Smooth muscle cell (in vitro differentiated cells): Measurements from ENCODE around the gene UROC1. TPM values are rescaled to one million over a fixed set of nuclear protein-coding genes. Genes with fewer than 3 reads are reported as not detected.

Experiments
- DNase-seq: peaks from one replicate; lab custom pipeline; 2025; ENCODE audit not compliant: unreplicated experiment; lab: John Stamatoyannopoulos, UW
- H2AFZ ChIP-seq: fragments of 200-600 bp; sonication (generic); 2 replicates; pipeline ENCODE4 v1.6.0; 2016; ENCODE audit warnings: antibody characterized with exemption, low read depth, mild to moderate bottlenecking
- H3F3A ChIP-seq: fragments of 200-600 bp; sonication (generic); 2 replicates; pipeline ENCODE4 v1.6.0; 2017; ENCODE audit warnings: antibody characterized with exemption, low read depth
- H3K27ac ChIP-seq: fragments of 200-600 bp; sonication (generic); 2 replicates; pipeline ENCODE4 v1.5.1; 2016; ENCODE audit warnings: low read depth, mild to moderate bottlenecking
- H3K27me3 ChIP-seq: fragments of 200-600 bp; sonication (generic); 2 replicates; pipeline ENCODE4 v1.6.1; 2016; ENCODE audit warnings: low read depth, mild to moderate bottlenecking
- H3K36me3 ChIP-seq: fragments of 200-600 bp; sonication (generic); 2 replicates; pipeline ENCODE4 v1.5.1; 2016; ENCODE audit warnings: low read depth
- H3K4me1 ChIP-seq: fragments of 200-600 bp; sonication (generic); 2 replicates; pipeline ENCODE4 v1.5.1; 2016; ENCODE audit warnings: low read depth
- H3K4me2 ChIP-seq: fragments of 200-600 bp; sonication (generic); 2 replicates; pipeline ENCODE4 v1.6.0; 2016; ENCODE audit warnings: mild to moderate bottlenecking
- H3K4me3 ChIP-seq: fragments of 200-600 bp; sonication (generic); 2 replicates; pipeline ENCODE4 v1.5.1; 2016; ENCODE audit warnings: mild to moderate bottlenecking
- H3K79me2 ChIP-seq: fragments of 200-600 bp; sonication (generic); 2 replicates; pipeline ENCODE4 v1.6.0; 2016; ENCODE audit warnings: low read depth, mild to moderate bottlenecking
- H3K9ac ChIP-seq: fragments of 200-600 bp; sonication (generic); 2 replicates; pipeline ENCODE4 v1.6.0; 2016; ENCODE audit warnings: low read depth
- H3K9me3 ChIP-seq: fragments of 200-600 bp; sonication (generic); replicated peaks from 2 replicates; pipeline ENCODE4 v1.5.1; 2016; ENCODE audit warnings: low read depth
- H4K20me1 ChIP-seq: fragments of 200-600 bp; sonication (generic); 2 replicates; pipeline ENCODE4 v1.6.0; 2016; ENCODE audit warnings: low read depth
- WGBS: methylation state at CpG from one replicate; pipeline ENCODE4 v1.1.7; 2016; ENCODE audit warnings: low lambda C conversion rate; 5-methylcytosine and 5-hydroxymethylcytosine counted together
- polyA plus RNA-seq: library from polyadenylated mRNA; unstranded; fragments of >200 nt; fragmentation: Nextera tagmentation; extraction: Ambion mirVana; gene quantifications from 2 replicates; pipeline ENCODE4 v1.2.1, GENCODE V29; 2016
- total RNA-seq: library from RNA; depleted of rRNA; stranded (reverse); fragments of >200 nt; gene quantifications from 2 replicates; pipeline ENCODE4 v1.2.3, GENCODE V29; 2014
- TF ChIP-seq, protein P1 (sequence below): fragments of 200-600 bp; sonication (generic); IDR thresholded peaks from 2 replicates; pipeline ENCODE4 v1.5.1; 2017; ENCODE audit warnings: borderline replicate concordance, mild to moderate bottlenecking, antibody characterized with exemption; ENCODE audit not compliant: insufficient read depth, poor library complexity, severe bottlenecking

The UROC1 gene
- total and polyA plus RNA-seq, 2 experiments from 2014 or later, result not detected

DNA sequence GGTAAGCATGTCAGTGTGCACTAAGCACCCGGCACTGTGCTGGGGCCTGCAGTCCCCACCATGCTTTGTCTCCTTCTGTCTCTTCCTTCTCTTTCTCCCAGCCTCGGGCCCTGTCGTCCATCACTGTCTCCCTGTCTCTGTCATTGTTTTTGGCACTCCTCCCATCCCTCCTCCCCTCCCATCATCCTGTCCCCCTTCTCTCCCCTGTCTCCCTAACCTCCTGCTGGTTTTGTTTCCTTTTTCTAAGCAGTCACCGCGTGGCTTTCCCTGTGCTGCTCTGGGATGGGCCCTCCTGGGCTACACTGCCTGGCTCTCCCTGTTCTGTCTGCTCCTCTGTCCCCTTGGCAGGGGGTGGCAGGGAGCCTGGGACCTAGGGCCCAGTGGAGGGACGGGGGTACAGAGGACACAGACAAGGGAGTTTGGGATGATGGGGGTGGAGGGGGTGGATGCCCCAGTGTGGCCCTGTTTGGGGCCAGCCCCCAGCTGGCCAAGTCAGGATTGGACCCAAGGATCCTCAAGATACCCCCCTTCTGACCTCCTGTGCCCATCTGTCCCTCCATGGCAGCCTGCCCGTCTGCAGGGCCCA lies 12.1 kb upstream of the UROC1 start:
- no peak overlapping the region for H3K9ac ChIP-seq
- H3F3A ChIP-seq, result no peaks in the 10 kb centered on the region
- no peak overlapping the region for H3K4me2 ChIP-seq
- TF ChIP-seq, protein P1, sequence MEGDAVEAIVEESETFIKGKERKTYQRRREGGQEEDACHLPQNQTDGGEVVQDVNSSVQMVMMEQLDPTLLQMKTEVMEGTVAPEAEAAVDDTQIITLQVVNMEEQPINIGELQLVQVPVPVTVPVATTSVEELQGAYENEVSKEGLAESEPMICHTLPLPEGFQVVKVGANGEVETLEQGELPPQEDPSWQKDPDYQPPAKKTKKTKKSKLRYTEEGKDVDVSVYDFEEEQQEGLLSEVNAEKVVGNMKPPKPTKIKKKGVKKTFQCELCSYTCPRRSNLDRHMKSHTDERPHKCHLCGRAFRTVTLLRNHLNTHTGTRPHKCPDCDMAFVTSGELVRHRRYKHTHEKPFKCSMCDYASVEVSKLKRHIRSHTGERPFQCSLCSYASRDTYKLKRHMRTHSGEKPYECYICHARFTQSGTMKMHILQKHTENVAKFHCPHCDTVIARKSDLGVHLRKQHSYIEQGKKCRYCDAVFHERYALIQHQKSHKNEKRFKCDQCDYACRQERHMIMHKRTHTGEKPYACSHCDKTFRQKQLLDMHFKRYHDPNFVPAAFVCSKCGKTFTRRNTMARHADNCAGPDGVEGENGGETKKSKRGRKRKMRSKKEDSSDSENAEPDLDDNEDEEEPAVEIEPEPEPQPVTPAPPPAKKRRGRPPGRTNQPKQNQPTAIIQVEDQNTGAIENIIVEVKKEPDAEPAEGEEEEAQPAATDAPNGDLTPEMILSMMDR, result no peak
- no peak overlapping the region for H3K4me3 ChIP-seq
- 84% methylated on average over 6 of the region's 7 CpGs for WGBS
- H3K36me3 ChIP-seq, result no peaks in the 10 kb centered on the region
- H2AFZ ChIP-seq, result no peak overlapping the region
- H3K27me3 ChIP-seq, result peaks cover 30% of the 10 kb centered on the region
- no peaks in the 10 kb centered on the region for H3K4me1 ChIP-seq
- H3K79me2 ChIP-seq, result no peaks in the 10 kb centered on the region
- no peak overlapping the region for H3K27ac ChIP-seq
- no peaks in the 10 kb centered on the region for H3K9me3 ChIP-seq
- no peaks in the 10 kb centered on the region for H4K20me1 ChIP-seq
- no peak for DNase-seq

DNA sequence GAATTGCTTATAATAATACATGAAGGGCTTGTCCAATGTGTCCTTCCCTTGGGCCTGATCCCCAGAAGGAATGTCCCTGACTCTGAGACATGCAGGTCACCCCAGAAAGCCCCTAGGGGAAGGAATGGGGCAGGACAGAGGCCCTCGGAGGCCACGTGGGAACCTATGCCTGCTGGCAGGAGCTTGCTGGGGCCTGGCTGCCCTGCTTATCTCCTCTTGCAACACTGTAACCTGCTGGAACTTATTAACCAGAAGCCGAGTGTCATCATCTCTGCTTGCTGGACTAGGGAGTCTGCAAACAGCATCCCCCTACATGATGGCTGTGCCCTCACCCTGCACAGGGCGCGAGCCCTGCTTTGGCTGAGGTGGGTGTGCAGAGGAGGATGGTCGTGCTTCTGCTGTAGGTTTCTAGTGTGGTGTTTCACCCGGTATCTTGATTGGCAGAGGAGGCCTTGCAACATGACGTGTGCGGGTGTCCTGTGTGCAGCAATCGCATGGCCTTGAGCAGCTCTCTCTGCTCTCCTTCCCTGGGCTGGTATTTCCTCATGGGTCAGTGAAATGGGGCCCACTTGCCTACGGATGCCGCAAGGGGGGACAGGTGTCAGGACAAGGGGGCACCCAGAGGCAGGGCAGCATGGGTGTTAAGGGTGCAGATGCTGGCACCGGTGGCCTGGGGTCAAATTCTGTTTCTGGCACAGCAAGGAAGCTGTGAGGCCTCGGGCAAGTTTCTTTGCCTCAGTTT lies 11.4 kb upstream of the UROC1 start:
- H3K27me3 ChIP-seq, result peaks cover 29% of the 10 kb centered on the region
- H3K27ac ChIP-seq, result no peak overlapping the region
- H2AFZ ChIP-seq, result no peak overlapping the region
- H3K9ac ChIP-seq, result no peak overlapping the region
- DNase-seq, result peak; percentile 23
- no peak overlapping the region for H3K4me2 ChIP-seq
- no peaks in the 10 kb centered on the region for H3K4me1 ChIP-seq
- no peaks in the 10 kb centered on the region for H3K9me3 ChIP-seq
- H3K79me2 ChIP-seq, result no peaks in the 10 kb centered on the region
- no peaks in the 10 kb centered on the region for H4K20me1 ChIP-seq
- H3K4me3 ChIP-seq, result no peak overlapping the region
- TF ChIP-seq, protein P1, result peak; percentile 39
- H3K36me3 ChIP-seq, result no peaks in the 10 kb centered on the region
- 60% methylated on average over 14 of the region's 14 CpGs for WGBS
- no peaks in the 10 kb centered on the region for H3F3A ChIP-seq

DNA sequence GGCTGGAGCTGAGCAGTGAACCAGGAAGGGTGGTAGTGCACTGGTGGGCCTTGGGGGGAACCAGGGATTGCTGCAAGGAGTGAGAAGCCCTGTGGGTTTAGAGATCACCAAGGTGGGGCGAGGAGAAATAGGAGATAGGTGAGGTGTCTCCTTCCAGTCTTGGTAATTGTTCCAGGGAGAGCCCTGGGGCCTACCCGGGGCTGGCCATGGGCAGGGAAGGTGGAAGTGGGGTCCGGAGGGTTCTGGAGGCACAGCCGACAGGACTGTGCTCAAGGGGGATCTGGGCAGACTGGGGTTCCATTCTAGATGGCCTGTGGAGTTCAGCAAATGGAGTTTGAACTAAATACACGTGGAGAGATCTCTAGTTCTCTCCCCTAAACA lies 10.8 kb upstream of the UROC1 start:
- Histone ChIP-seq H3K27ac (no peak overlapping the region), H3K9ac (no peak overlapping the region), H4K20me1 (no peaks in the 10 kb centered on the region), H3K27me3 (peaks cover 29% of the 10 kb centered on the region), H3K4me3 (no peak overlapping the region), H3K79me2 (no peaks in the 10 kb centered on the region), H3K4me1 (no peaks in the 10 kb centered on the region), H3F3A (no peaks in the 10 kb centered on the region), H3K4me2 (no peak overlapping the region), H2AFZ (no peak overlapping the region), H3K36me3 (no peaks in the 10 kb centered on the region), H3K9me3 (no peaks in the 10 kb centered on the region)
- TF ChIP-seq, protein P1, result no peak
- 74% methylated on average over 5 of the region's 5 CpGs for WGBS
- no peak for DNase-seq
